Measurements from ENCODE around the gene OTUD4.

- TF ChIP-seq EZH2phosphoT487 (IDR thresholded peaks at IDR 0.05; ENCODE audit: insufficient read depth, low read depth) (no peak), EZH2 (IDR thresholded peaks at IDR 0.05; ENCODE audit: insufficient read depth, poor library complexity, severe bottlenecking) (no peak)
Measured at GRCh38 chr4:145180298-145181090, at the start of gene OTUD4.

Measured in GM23248 (cell line).